Medulla oblongata (tissue), 1 donor: ENCODE data around the gene GRID2.
A peak's percentile ranks its signal among the peaks of the same experiment; 100 is the strongest.
"Not testable (repeated sequence)": the region's sequence is repeated elsewhere in the genome, so short reads cannot be mapped to it uniquely, and the experiment has no call there.

Experiments
- DNase-seq: peaks from one replicate; pipeline ENCODE4 v3.0.0-alpha.2; 2015; ENCODE audit errors: extremely low spot score

Gene GRID2

GRCh38 chr4:92305148-92305877 is 1.5 kb downstream of the GRID2 start:
- peak; percentile 85 for DNase-seq

GRCh38 chr4:92305878-92306520 is 2.2 kb downstream of the GRID2 start:
- peak; percentile 46 for DNase-seq

- DNase-seq = peak; percentile 40
Observed at GRCh38 chr4:92307181-92307580, 3.4 kb downstream of the GRID2 start.

GRCh38 chr4:92307866-92308265 is 4.1 kb downstream of the GRID2 start:
- peak; percentile 46 for DNase-seq

GRCh38 chr4:92317047-92317446 is 13.3 kb downstream of the GRID2 start:
- DNase-seq = no peak

GRCh38 chr4:92328095-92328494 is 24.3 kb downstream of the GRID2 start:
- DNase-seq = no peak

- DNase-seq = no peak
Observed at GRCh38 chr4:92333016-92333415, 29.2 kb downstream of the GRID2 start.

GRCh38 chr4:92334716-92335350 is 31.1 kb downstream of the GRID2 start:
- DNase-seq = peak; percentile 21

- no peak for DNase-seq
Observed at GRCh38 chr4:92339676-92340075, 35.9 kb downstream of the GRID2 start.

GRCh38 chr4:92344216-92344615 is 40.5 kb downstream of the GRID2 start:
- no peak for DNase-seq

- no peak for DNase-seq
Observed at GRCh38 chr4:92346289-92346688, 42.5 kb downstream of the GRID2 start.

GRCh38 chr4:92357966-92358365 is 54.2 kb downstream of the GRID2 start:
- DNase-seq = no peak

- DNase-seq = no peak
Observed at GRCh38 chr4:92359491-92359890, 55.7 kb downstream of the GRID2 start.

- peak; percentile 28 for DNase-seq
Observed at GRCh38 chr4:92362028-92362427, 58.3 kb downstream of the GRID2 start.

- DNase-seq = no peak
Observed at GRCh38 chr4:92368653-92369052, 64.9 kb downstream of the GRID2 start.

GRCh38 chr4:92381616-92382015 is 77.8 kb downstream of the GRID2 start:
- DNase-seq = no peak

GRCh38 chr4:92382128-92382527 is 78.4 kb downstream of the GRID2 start:
- no peak for DNase-seq

GRCh38 chr4:92387459-92388069 is 83.8 kb downstream of the GRID2 start:
- DNase-seq = peak; percentile 82

GRCh38 chr4:92399032-92399431 is 95.3 kb downstream of the GRID2 start:
- no peak for DNase-seq

- not testable (repeated sequence) for DNase-seq
Observed at GRCh38 chr4:92403525-92403924, 99.8 kb downstream of the GRID2 start.

GRCh38 chr4:92406488-92406887 is 102.7 kb downstream of the GRID2 start:
- DNase-seq = no peak

GRCh38 chr4:92421920-92422319 is 118.2 kb downstream of the GRID2 start:
- no peak for DNase-seq
